ENCODE results near the gene CCDC8.

- TF ChIP-seq ZNF121 (CRISPR knock-in tag; conservative IDR thresholded peaks at IDR 0.05) (no peak), JUNB (CRISPR knock-in tag; conservative IDR thresholded peaks at IDR 0.05) (no peak), CTCF (IDR thresholded peaks at IDR 0.05 in 2 of 3, conservative IDR thresholded peaks at IDR 0.05 in 1 of 3; ENCODE audit: insufficient read depth in 2 of 3, low read depth in 1 of 3, low read length in 3 of 3) (no peak), E2F4 (CRISPR knock-in tag; IDR thresholded peaks at IDR 0.05; ENCODE audit: low read depth) (no peak), ZNF134 (CRISPR knock-in tag; conservative IDR thresholded peaks at IDR 0.05) (no peak)
Measured at GRCh38 chr19:46380690-46381089, 32.7 kb downstream of the CCDC8 start.
